Measurements from ENCODE around the gene SUPT6H.

GRCh38 chr17:28663723-28664122 is 1.7 kb downstream of the SUPT6H start:
- no peak for TF ChIP-seq EZH2 (IDR thresholded peaks at IDR 0.05; ENCODE audit: borderline replicate concordance, low read length)
- no peak for TF ChIP-seq CTCF (conservative IDR thresholded peaks at IDR 0.05 in 1 of 2, IDR thresholded peaks at IDR 0.05 in 1 of 2; ENCODE audit: extremely low read depth in 1 of 2, insufficient read depth in 1 of 2, low read depth in 1 of 2, low read length in 2 of 2)
